ENCODE data around the gene FGF23.

GRCh38 chr12:4369548-4369947 is 10.0 kb downstream of the FGF23 start:
- TF ChIP-seq CTCF (IDR thresholded peaks at IDR 0.05), result no peak
- TF ChIP-seq POLR2AphosphoS5 (IDR thresholded peaks at IDR 0.05), result no peak
- no peak for TF ChIP-seq POLR2A (IDR thresholded peaks at IDR 0.05)

Data from prostate gland (tissue), 2 donors.